HepG2 (cell line): ENCODE data around the gene NECTIN3.

ENCODE experiments used
- FIP1L1 ChIP-seq: fragments of 200-400 bp; formaldehyde crosslinking; IDR thresholded peaks from 2 replicates; pipeline ENCODE4 v1.6.1; 2018; ENCODE audit warnings: low read depth, mild to moderate bottlenecking, low read length, moderate library complexity, borderline replicate concordance; ENCODE audit not compliant: insufficient read depth
- FOXP1 ChIP-seq, 2 experiments: fragments of 450-650 bp in 1 of 2; IDR thresholded peaks; 2 replicates each; pipeline ENCODE4 v1.6.1; 2017 to 2018; ENCODE audit warnings: antibody characterized with exemption in 1 of 2
- KDM3A ChIP-seq: IDR thresholded peaks from 2 replicates; pipeline ENCODE4 v1.6.1; 2018; ENCODE audit warnings: low read depth, missing compliant biosample characterization
- MXI1 ChIP-seq: IDR thresholded peaks from 3 replicates; pipeline ENCODE4 v1.6.1; 2012; ENCODE audit warnings: low read depth, low read length, inconsistent platforms, borderline replicate concordance
- ZKSCAN8 ChIP-seq: IDR thresholded peaks from 2 replicates; pipeline ENCODE4 v1.6.1; 2016; ENCODE audit warnings: borderline replicate concordance, missing genetic modification reagents, missing compliant biosample characterization
- ZNF160 ChIP-seq: sonication (generic); formaldehyde crosslinking; IDR thresholded peaks from 2 replicates; pipeline ENCODE4 v1.8.0; 2022; ENCODE audit warnings: mild to moderate bottlenecking, inconsistent platforms, missing genetic modification reagents
- ZSCAN31 ChIP-seq: sonication (generic); formaldehyde crosslinking; IDR thresholded peaks from 2 replicates; pipeline ENCODE4 v1.5.0; 2020; ENCODE audit warnings: low read depth, mild to moderate bottlenecking, missing genetic modification reagents
- TF ChIP-seq, protein P1 (sequence below): sonication (generic); formaldehyde crosslinking; IDR thresholded peaks from 2 replicates; pipeline ENCODE4 v1.4.0; 2020; ENCODE audit warnings: mild to moderate bottlenecking, low read depth, missing genetic modification reagents

DNA sequence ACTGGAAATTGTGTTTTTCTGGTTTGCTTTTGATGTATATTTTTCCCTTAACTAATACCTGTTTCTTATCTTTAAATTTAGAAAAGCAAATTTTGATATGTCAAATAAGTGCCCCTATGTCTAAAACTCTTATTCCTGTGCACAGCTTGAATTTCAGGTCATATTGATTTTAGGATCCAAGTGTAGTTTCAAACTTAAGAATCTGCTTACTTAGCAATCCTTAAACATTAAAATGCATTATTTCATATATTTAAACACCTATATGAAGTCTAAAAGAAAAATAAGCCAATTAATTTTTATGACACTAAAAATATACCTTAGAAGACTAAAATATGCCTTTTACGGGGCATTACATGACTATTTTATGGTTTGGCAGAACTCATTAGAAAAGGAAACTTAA lies 59.2 kb downstream of the NECTIN3 start:
- no peak for TF ChIP-seq ZKSCAN8
- TF ChIP-seq ZNF160 (CRISPR knock-in tag) = no peak
- no peak for TF ChIP-seq MXI1
- no peak for TF ChIP-seq KDM3A
- no peak for TF ChIP-seq ZSCAN31 (CRISPR knock-in tag)
- TF ChIP-seq, protein P1, sequence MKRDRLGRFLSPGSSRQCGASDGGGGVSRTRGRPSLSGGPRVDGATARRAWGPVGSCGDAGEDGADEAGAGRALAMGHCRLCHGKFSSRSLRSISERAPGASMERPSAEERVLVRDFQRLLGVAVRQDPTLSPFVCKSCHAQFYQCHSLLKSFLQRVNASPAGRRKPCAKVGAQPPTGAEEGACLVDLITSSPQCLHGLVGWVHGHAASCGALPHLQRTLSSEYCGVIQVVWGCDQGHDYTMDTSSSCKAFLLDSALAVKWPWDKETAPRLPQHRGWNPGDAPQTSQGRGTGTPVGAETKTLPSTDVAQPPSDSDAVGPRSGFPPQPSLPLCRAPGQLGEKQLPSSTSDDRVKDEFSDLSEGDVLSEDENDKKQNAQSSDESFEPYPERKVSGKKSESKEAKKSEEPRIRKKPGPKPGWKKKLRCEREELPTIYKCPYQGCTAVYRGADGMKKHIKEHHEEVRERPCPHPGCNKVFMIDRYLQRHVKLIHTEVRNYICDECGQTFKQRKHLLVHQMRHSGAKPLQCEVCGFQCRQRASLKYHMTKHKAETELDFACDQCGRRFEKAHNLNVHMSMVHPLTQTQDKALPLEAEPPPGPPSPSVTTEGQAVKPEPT = no peak
- TF ChIP-seq FIP1L1 = no peak
- TF ChIP-seq FOXP1 (IDR thresholded peaks at IDR 0.05) = no peak
- no peak for TF ChIP-seq FOXP1 (CRISPR knock-in tag; IDR thresholded peaks at IDR 0.05)
